NCI-H2196 (cell line): ENCODE measurements around the gene PWWP2A.
A peak's percentile ranks its signal among the peaks of the same experiment; 100 is the strongest.
"Not testable (repeated sequence)": the region's sequence is repeated elsewhere in the genome, so short reads cannot be mapped to it uniquely, and the experiment has no call there.

Experiments
- DNase-seq: peaks from one replicate; lab custom pipeline; 2025; ENCODE audit not compliant: unreplicated experiment; lab: John Stamatoyannopoulos, UW

The PWWP2A gene

GRCh38 chr5:160119142-160119904 lies at the start of gene PWWP2A:
Gene PWWP2A, minus strand, starts transcription at chr5:160119450. Its CDS starts 62 bp downstream, at chr5:160119388.
- DNase-seq, result peak; percentile 99

GRCh38 chr5:160167624-160168165 lies 48.4 kb upstream of the PWWP2A start:
- DNase-seq, result no peak

- DNase-seq, result no peak
Measured at GRCh38 chr5:160166973-160167623, 47.8 kb upstream of the PWWP2A start.

- DNase-seq, result no peak
Measured at GRCh38 chr5:160166069-160166972, 47.1 kb upstream of the PWWP2A start.

- DNase-seq, result peak; percentile 93
Measured at GRCh38 chr5:160165137-160166068, 46.2 kb upstream of the PWWP2A start.

- DNase-seq, result no peak
Measured at GRCh38 chr5:160162910-160163309, 43.7 kb upstream of the PWWP2A start.

- DNase-seq, result no peak
Measured at GRCh38 chr5:160161626-160162025, 42.4 kb upstream of the PWWP2A start.

GRCh38 chr5:160160875-160161274 lies 41.6 kb upstream of the PWWP2A start:
- DNase-seq, result not testable (repeated sequence)

GRCh38 chr5:160159991-160160792 lies 40.9 kb upstream of the PWWP2A start:
- DNase-seq, result peak; percentile 33

- DNase-seq, result no peak
Measured at GRCh38 chr5:160158087-160158486, 38.8 kb upstream of the PWWP2A start.

GRCh38 chr5:160155017-160155750 lies 35.9 kb upstream of the PWWP2A start:
- no peak for DNase-seq

- DNase-seq, result no peak
Measured at GRCh38 chr5:160152901-160153300, 33.7 kb upstream of the PWWP2A start.

- DNase-seq, result no peak
Measured at GRCh38 chr5:160152287-160152686, 33.0 kb upstream of the PWWP2A start.

- no peak for DNase-seq
Measured at GRCh38 chr5:160151017-160151416, 31.8 kb upstream of the PWWP2A start.

- no peak for DNase-seq
Measured at GRCh38 chr5:160150381-160150780, 31.1 kb upstream of the PWWP2A start.

- not testable (repeated sequence) for DNase-seq
Measured at GRCh38 chr5:160144436-160144835, 25.2 kb upstream of the PWWP2A start.

- no peak for DNase-seq
Measured at GRCh38 chr5:160134332-160134731, 15.1 kb upstream of the PWWP2A start.

- no peak for DNase-seq
Measured at GRCh38 chr5:160133918-160134304, 14.7 kb upstream of the PWWP2A start.
